ENCODE measurements around the gene HDDC2. TPM values are rescaled to one million over a fixed set of nuclear protein-coding genes. Genes with fewer than 3 reads are reported as not detected.
A peak's percentile ranks its signal among the peaks of the same experiment; 100 is the strongest.

Gene HDDC2
- total and polyA plus RNA-seq, 9 of the 15 experiments (the other 6 are each of a cell fraction or from before 2014, with no cell fraction given), result 194 to 632 (median 294) TPM

GRCh38 chr6:125267806-125268523 lies 33.8 kb downstream of the HDDC2 start:
- no peaks in the 10 kb centered on the region for H3K9me1 ChIP-seq (ENCODE audit: control insufficient read depth, insufficient read depth, low read length)
- in situ Hi-C loops (cut with MboI) (no loop called here), intact Hi-C loops (cut with micrococcal nuclease) (loop anchor here (10.0 kb wide), 1 partner anchor 113 kb away; the partner anchor contains the start of gene TPD52L1)
- BruUV-seq (replicated peaks), result no TSS peak
- WGBS (ENCODE audit: insufficient coverage, low coverage, missing lambda C conversion rate), result 71% methylated on average over 11 of the region's 12 CpGs
- H3K4me3 ChIP-seq, result no peak overlapping the region
- FAIRE-seq (peak; percentile 19), ATAC-seq (peak; percentile 32), DNase-seq (ENCODE audit: extremely low read depth in 1 of 4, low spot score in 3 of 4) (no peak)
- H3K79me2 ChIP-seq (ENCODE audit: control insufficient read depth, insufficient read depth, low read length), result no peaks in the 10 kb centered on the region
- ChIA-PET POLR2A (interaction anchor here (0.6 to 1.0 kb wide), 4 partner anchors 12 to 394 kb away, joined by 3 read pairs; partner anchors contain the start of genes HDDC2 and TPD52L1), CTCF (ENCODE audit: low intra/inter-chr PET ratio) (no interaction called here)
- H3K4me2 ChIP-seq (ENCODE audit: insufficient read depth, low read length), result no peak overlapping the region
- H3K36me3 ChIP-seq (ENCODE audit: control insufficient read depth, insufficient read depth, low read length), result peaks cover 23% of the 10 kb centered on the region; the same call in 2 of the 3 replicates
- no peak overlapping the region for H2AFZ ChIP-seq (ENCODE audit: low read depth, low read length)
- no peaks in the 10 kb centered on the region for H3K27me3 ChIP-seq (ENCODE audit: control insufficient read depth in 2 of 2, insufficient read depth in 2 of 2, low read length in 2 of 2)
- peak overlapping the region in 1 of 2 experiments; percentile 58; a peak in 1 of 4 replicates for H3K9ac ChIP-seq (ENCODE audit: insufficient read depth in 1 of 2, low read depth in 2 of 2, low read length in 2 of 2)
- TF ChIP-seq, protein P1, sequence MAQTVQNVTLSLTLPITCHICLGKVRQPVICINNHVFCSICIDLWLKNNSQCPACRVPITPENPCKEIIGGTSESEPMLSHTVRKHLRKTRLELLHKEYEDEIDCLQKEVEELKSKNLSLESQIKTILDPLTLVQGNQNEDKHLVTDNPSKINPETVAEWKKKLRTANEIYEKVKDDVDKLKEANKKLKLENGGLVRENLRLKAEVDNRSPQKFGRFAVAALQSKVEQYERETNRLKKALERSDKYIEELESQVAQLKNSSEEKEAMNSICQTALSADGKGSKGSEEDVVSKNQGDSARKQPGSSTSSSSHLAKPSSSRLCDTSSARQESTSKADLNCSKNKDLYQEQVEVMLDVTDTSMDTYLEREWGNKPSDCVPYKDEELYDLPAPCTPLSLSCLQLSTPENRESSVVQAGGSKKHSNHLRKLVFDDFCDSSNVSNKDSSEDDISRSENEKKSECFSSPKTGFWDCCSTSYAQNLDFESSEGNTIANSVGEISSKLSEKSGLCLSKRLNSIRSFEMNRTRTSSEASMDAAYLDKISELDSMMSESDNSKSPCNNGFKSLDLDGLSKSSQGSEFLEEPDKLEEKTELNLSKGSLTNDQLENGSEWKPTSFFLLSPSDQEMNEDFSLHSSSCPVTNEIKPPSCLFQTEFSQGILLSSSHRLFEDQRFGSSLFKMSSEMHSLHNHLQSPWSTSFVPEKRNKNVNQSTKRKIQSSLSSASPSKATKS (CRISPR knock-in tag; IDR thresholded peaks at IDR 0.05), result no peak
- no peaks in the 10 kb centered on the region for H3K9me3 ChIP-seq (replicated peaks; ENCODE audit: control insufficient read depth, insufficient read depth, low read depth, low read length)
- peaks cover 0 to 3% of the 10 kb centered on the region in 2 experiments; a peak in 1 of 5 replicates for H3K4me1 ChIP-seq (replicated peaks in 1 of 2; ENCODE audit: control insufficient read depth in 2 of 2, insufficient read depth in 2 of 2, low read length in 2 of 2)
- no peaks in the 10 kb centered on the region for H4K20me1 ChIP-seq (replicated peaks; ENCODE audit: control insufficient read depth, insufficient read depth, low read length)
- H3K27ac ChIP-seq (ENCODE audit: extremely low read depth, low read depth, low read length), result no peak overlapping the region
